Measurements from ENCODE around the gene CRACDL. TPM values are rescaled to one million over a fixed set of nuclear protein-coding genes. Genes with fewer than 3 reads are reported as not detected.
"Not testable (repeated sequence)": the region's sequence is repeated elsewhere in the genome, so short reads cannot be mapped to it uniquely, and the experiment has no call there.

The CRACDL gene
- total RNA-seq, 2 experiments from 2014 or later, result 0.18 to 0.97 TPM

DNA sequence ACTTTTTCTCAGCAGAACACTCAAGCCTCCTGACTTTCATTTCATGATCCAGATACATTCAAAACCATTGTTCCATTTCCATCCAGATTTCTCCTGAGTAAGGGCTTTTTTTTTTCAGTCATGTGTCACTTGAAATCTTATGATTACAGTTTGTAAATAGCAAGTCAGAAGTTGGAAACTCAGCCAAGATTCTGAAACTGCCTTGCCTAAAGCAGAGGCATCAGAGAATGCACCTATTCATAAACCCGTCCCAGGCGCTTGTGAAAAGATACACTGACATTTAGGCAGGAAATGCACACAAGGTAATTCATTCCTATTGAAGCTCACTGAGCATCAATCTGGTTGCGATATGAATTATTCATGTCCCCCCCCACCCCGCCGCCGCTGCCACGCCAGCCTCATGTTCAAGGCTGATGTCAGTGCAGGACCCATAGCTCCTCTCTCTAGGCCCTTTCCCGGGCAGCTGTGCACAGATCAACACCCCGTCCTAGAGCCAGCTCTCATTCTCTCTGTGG lies 174.7 kb downstream of the CRACDL start:
- peaks cover 19% of the 10 kb centered on the region for H3K36me3 Mint-ChIP-seq (ENCODE audit: low read depth)

DNA sequence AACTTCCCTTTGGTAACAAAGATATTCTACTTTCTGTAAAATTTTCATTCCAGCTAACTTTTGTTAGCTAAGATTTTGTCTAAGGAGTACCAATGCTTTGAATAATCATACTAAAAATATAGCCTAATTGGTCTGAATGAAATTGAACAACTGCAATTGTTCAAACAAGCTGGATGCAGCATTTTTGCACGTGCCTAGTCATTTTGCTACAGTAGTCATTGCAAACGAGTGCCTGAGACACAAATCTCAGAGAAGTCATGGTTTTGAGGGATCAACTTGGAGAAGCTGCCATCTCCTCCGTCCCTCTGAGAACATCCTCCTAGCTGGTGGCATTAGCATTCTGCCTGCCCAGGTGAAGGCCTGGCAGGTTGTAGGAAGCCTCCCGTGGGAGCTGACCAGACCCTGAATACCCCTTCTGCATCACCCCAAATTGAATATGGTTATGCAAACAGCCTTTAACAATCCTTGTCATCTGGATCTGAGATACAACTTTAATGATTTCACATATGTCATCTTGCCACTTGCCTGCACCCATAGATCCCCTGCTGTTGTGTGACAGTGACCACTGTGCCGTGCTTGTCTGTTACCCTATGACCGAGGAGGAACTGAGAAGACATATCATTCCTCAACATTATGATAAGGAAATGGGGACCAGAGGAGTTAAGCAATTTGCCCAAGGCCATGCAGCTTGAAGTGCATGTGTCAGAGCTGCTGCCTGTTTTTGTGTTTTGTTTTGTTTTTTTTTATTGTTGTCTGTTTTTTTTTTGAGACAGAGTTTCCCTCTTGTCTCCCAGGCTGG lies 176.0 kb downstream of the CRACDL start:
- ChIA-PET POLR2A (interaction anchor here (0.9 to 2.1 kb wide), 3 partner anchors 12 to 103 kb away, joined by 3 to 10 read pairs (median 3); partner anchors contain the start of gene MGAT4A), CTCF (interaction anchor here (0.9 to 1.7 kb wide), 2 partner anchors 28 to 32 kb away, joined by 3 to 4 read pairs; no protein-coding TSS in a partner anchor)
- peaks cover 13% of the 10 kb centered on the region for H3K36me3 Mint-ChIP-seq (ENCODE audit: low read depth)
- ATAC-seq (no peak), DNase-seq (no peak)
- H3K27me3 Mint-ChIP-seq (ENCODE audit: low read depth), result no peaks in the 10 kb centered on the region
- peak overlapping the region; percentile 31 for H3K27ac Mint-ChIP-seq
- no peaks in the 10 kb centered on the region for H3K9me3 Mint-ChIP-seq (ENCODE audit: insufficient read depth)
- no peak overlapping the region for H3K4me3 Mint-ChIP-seq
- peaks cover 71% of the 10 kb centered on the region for H3K4me1 Mint-ChIP-seq (ENCODE audit: low read depth)

More for the DNA sequence above, 174.7 kb downstream of the CRACDL start:
- ATAC-seq (peak; percentile 17), DNase-seq (peak; percentile 59)
- Mint-ChIP-seq H3K27me3 (ENCODE audit: low read depth) (no peaks in the 10 kb centered on the region), H3K4me1 (ENCODE audit: low read depth) (peaks cover 82% of the 10 kb centered on the region), H3K27ac (peak overlapping the region; percentile 64), H3K9me3 (ENCODE audit: insufficient read depth) (no peaks in the 10 kb centered on the region), H3K4me3 (peak overlapping the region; percentile 16)
- POLR2A ChIA-PET, result interaction anchor here (0.7 to 1.1 kb wide), 3 partner anchors 10 to 30 kb away, joined by 3 to 7 read pairs (median 5); partner anchors contain the start of gene MGAT4A
- CTCF ChIA-PET, result interaction anchor here (1.1 to 1.7 kb wide), 3 partner anchors 10 to 33 kb away, joined by 4 to 5 read pairs (median 4); no protein-coding TSS in a partner anchor

GRCh38 chr2:98759338-98759737 lies 176.7 kb downstream of the CRACDL start:
- DNase-seq (no peak), ATAC-seq (no peak)
- H3K27ac Mint-ChIP-seq, result peak overlapping the region; percentile 31
- ChIA-PET POLR2A (interaction anchor here (1.4 to 2.1 kb wide), 2 partner anchors 28 to 103 kb away, joined by 3 to 10 read pairs; partner anchors contain the start of gene MGAT4A), CTCF (interaction anchor here (0.9 to 3.7 kb wide), 3 partner anchors 11 to 28 kb away, joined by 3 to 18 read pairs (median 9); no protein-coding TSS in a partner anchor)
- no peaks in the 10 kb centered on the region for H3K27me3 Mint-ChIP-seq (ENCODE audit: low read depth)
- peaks cover 66% of the 10 kb centered on the region for H3K4me1 Mint-ChIP-seq (ENCODE audit: low read depth)
- no peaks in the 10 kb centered on the region for H3K9me3 Mint-ChIP-seq (ENCODE audit: insufficient read depth)
- H3K4me3 Mint-ChIP-seq, result no peak overlapping the region
- peaks cover 11% of the 10 kb centered on the region for H3K36me3 Mint-ChIP-seq (ENCODE audit: low read depth)

DNA sequence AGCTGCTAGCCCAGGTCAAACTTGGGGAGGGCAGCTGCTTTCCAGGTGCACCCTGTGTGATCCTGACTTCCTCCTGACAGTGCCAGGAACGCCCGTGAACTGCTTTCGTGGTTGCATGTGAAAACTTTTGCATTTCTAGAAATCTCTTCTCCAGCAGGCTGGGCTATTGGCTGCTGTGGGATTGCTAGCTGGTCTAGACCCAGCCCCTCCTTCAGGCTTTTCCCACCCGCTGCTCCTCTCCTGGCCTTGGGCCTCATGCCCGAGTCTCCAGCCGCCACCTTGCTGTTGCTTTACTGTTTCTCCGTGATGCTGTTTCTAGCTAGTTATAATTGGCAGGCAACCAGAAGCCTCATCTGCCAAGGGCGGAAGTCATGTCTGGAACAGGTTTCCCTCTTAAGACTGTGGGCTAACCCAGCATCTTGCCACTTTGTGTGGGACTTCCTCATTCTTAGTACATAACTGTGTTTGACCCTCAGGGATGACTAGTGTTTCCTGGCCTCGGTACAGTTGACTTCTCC lies 178.1 kb downstream of the CRACDL start:
- Mint-ChIP-seq H3K4me3 (peak overlapping the region; percentile 71), H3K36me3 (ENCODE audit: low read depth) (peaks cover 8% of the 10 kb centered on the region), H3K27me3 (ENCODE audit: low read depth) (no peaks in the 10 kb centered on the region), H3K9me3 (ENCODE audit: insufficient read depth) (no peaks in the 10 kb centered on the region), H3K4me1 (ENCODE audit: low read depth) (peaks cover 56% of the 10 kb centered on the region), H3K27ac (peak overlapping the region; percentile 95)
- ChIA-PET CTCF (interaction anchor here (1.0 to 3.7 kb wide), 13 partner anchors 9 to 109 kb away, joined by 3 to 18 read pairs (median 7); partner anchors contain the start of gene MGAT4A), POLR2A (interaction anchor here (0.8 to 3.3 kb wide), 7 partner anchors 9 to 78 kb away, joined by 3 to 20 read pairs (median 3); no protein-coding TSS in a partner anchor)
- ATAC-seq (peak; percentile 80), DNase-seq (peak; percentile 75)

- no peak overlapping the region for H3K27ac Mint-ChIP-seq
- POLR2A ChIA-PET, result no interaction called here
- CTCF ChIA-PET, result no interaction called here
- H3K27me3 Mint-ChIP-seq (ENCODE audit: low read depth), result no peaks in the 10 kb centered on the region
- DNase-seq (no peak), ATAC-seq (no peak)
- peaks cover 2% of the 10 kb centered on the region for H3K36me3 Mint-ChIP-seq (ENCODE audit: low read depth)
- H3K4me3 Mint-ChIP-seq, result no peak overlapping the region
- no peaks in the 10 kb centered on the region for H3K9me3 Mint-ChIP-seq (ENCODE audit: insufficient read depth)
- peaks cover 27% of the 10 kb centered on the region for H3K4me1 Mint-ChIP-seq (ENCODE audit: low read depth)
These were observed 182.2 kb downstream of the CRACDL start for GRCh38 chr2:98753801-98754200.

DNA sequence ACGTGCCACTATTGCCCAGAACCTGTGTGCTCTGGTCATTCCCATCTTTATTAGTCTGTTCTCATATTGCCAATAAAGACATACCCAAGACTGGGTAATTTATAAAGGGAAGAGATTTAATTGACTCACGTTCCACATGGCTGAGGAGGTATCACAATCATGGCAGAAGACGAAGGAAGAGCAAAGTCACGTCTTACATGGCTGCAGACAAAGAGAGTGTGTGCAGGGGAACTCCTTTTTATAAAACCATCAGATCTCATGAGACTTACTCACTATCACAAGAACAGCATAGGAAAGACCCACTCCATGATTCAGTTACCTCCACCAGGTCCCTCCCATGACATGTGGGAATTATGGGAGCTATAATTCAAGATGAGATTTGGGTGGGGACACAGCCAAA lies 183.3 kb downstream of the CRACDL start:
- H3K36me3 Mint-ChIP-seq (ENCODE audit: low read depth); POLR2A ChIA-PET; H3K9me3 Mint-ChIP-seq (ENCODE audit: insufficient read depth); H3K27me3 Mint-ChIP-seq (ENCODE audit: low read depth); H3K27ac Mint-ChIP-seq; CTCF ChIA-PET; ATAC-seq; H3K4me3 Mint-ChIP-seq; DNase-seq: not testable (repeated sequence)
- peaks cover 28% of the 10 kb centered on the region for H3K4me1 Mint-ChIP-seq (ENCODE audit: low read depth)

- CTCF ChIA-PET, result no interaction called here
- Mint-ChIP-seq H3K9me3 (ENCODE audit: insufficient read depth) (no peaks in the 10 kb centered on the region), H3K4me3 (no peak overlapping the region), H3K27ac (no peak overlapping the region), H3K36me3 (ENCODE audit: low read depth) (no peaks in the 10 kb centered on the region), H3K27me3 (ENCODE audit: low read depth) (no peaks in the 10 kb centered on the region), H3K4me1 (ENCODE audit: low read depth) (peaks cover 24% of the 10 kb centered on the region)
- DNase-seq, result no peak
- no peak for ATAC-seq
- POLR2A ChIA-PET, result no interaction called here
These were observed 184.3 kb downstream of the CRACDL start for GRCh38 chr2:98751748-98752147.

- Mint-ChIP-seq H3K27me3 (ENCODE audit: low read depth) (no peaks in the 10 kb centered on the region), H3K9me3 (ENCODE audit: insufficient read depth) (no peaks in the 10 kb centered on the region), H3K27ac (no peak overlapping the region), H3K36me3 (ENCODE audit: low read depth) (no peaks in the 10 kb centered on the region), H3K4me1 (ENCODE audit: low read depth) (peaks cover 24% of the 10 kb centered on the region), H3K4me3 (no peak overlapping the region)
- DNase-seq (no peak), ATAC-seq (no peak)
- CTCF ChIA-PET, result interaction anchor here (1.3 kb wide), 1 partner anchor 19 kb away, joined by 3 read pairs; no protein-coding TSS in a partner anchor
- POLR2A ChIA-PET, result no interaction called here
These were observed 185.3 kb downstream of the CRACDL start for GRCh38 chr2:98750593-98751282.

DNA sequence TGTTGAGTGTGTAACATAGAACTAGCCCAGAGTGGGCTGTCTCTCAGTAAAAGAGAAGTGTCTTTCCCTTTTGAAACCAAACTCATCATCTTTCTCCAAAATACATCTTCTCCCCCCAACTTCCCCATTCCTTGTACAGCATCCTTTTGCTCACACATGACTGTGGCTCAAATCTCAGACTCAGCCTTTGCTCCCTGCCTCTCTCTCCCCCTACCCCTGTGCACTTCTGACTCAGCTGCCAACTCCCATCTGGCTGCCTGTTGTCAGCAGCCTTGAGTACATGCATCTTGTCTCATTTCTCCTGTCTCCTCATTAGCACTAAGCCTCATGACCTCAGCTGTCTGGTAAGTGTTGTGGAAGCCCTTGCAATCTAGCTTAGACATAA lies 187.0 kb downstream of the CRACDL start:
- Mint-ChIP-seq H3K27me3 (ENCODE audit: low read depth) (no peaks in the 10 kb centered on the region), H3K36me3 (ENCODE audit: low read depth) (peaks cover 7% of the 10 kb centered on the region), H3K4me3 (no peak overlapping the region), H3K4me1 (ENCODE audit: low read depth) (peaks cover 37% of the 10 kb centered on the region), H3K9me3 (ENCODE audit: insufficient read depth) (peaks cover 12% of the 10 kb centered on the region), H3K27ac (no peak overlapping the region)
- ATAC-seq, result no peak
- DNase-seq, result no peak
- ChIA-PET CTCF (interaction anchor here (2.8 kb wide), 1 partner anchor 8 kb away, joined by 18 read pairs; no protein-coding TSS in a partner anchor), POLR2A (interaction anchor here (0.9 kb wide), 1 partner anchor 9 kb away, joined by 3 read pairs; no protein-coding TSS in a partner anchor)

GRCh38 chr2:98748292-98749065 lies 187.5 kb downstream of the CRACDL start:
- Mint-ChIP-seq H3K27me3 (ENCODE audit: low read depth) (no peaks in the 10 kb centered on the region), H3K36me3 (ENCODE audit: low read depth) (peaks cover 7% of the 10 kb centered on the region), H3K4me1 (ENCODE audit: low read depth) (peaks cover 40% of the 10 kb centered on the region), H3K4me3 (no peak overlapping the region), H3K9me3 (ENCODE audit: insufficient read depth) (peaks cover 12% of the 10 kb centered on the region), H3K27ac (peak overlapping the region; percentile 41)
- DNase-seq, result no peak
- ChIA-PET CTCF (interaction anchor here (0.9 to 2.8 kb wide), 3 partner anchors 9 to 74 kb away, joined by 3 to 18 read pairs (median 4); no protein-coding TSS in a partner anchor), POLR2A (interaction anchor here (0.9 to 1.8 kb wide), 2 partner anchors 9 to 18 kb away, joined by 3 to 6 read pairs; partner anchors contain the start of gene MGAT4A)
- ATAC-seq, result no peak
